Erythroblast (primary cell): ENCODE results near the gene CA5B.

ENCODE experiments used
- DNase-seq, 2 experiments: peaks; one replicate each; lab custom pipeline; 2025; lab: John Stamatoyannopoulos, UW
- GATA1 ChIP-seq: IDR thresholded peaks from 2 replicates; pipeline ENCODE4 v1.6.1; 2011; ENCODE audit warnings: low read depth, mild to moderate bottlenecking, control low read depth, low read length, moderate library complexity
- POLR2A ChIP-seq: IDR thresholded peaks from 2 replicates; pipeline ENCODE4 v1.6.1; 2011; ENCODE audit warnings: mild to moderate bottlenecking, low read length

CA5B gene

GRCh38 chrX:15761564-15762191 is 23.6 kb downstream of the CA5B start:
- TF ChIP-seq POLR2A: no peak
- no peak for TF ChIP-seq GATA1
- DNase-seq: peak; percentile 13 to 51

DNA sequence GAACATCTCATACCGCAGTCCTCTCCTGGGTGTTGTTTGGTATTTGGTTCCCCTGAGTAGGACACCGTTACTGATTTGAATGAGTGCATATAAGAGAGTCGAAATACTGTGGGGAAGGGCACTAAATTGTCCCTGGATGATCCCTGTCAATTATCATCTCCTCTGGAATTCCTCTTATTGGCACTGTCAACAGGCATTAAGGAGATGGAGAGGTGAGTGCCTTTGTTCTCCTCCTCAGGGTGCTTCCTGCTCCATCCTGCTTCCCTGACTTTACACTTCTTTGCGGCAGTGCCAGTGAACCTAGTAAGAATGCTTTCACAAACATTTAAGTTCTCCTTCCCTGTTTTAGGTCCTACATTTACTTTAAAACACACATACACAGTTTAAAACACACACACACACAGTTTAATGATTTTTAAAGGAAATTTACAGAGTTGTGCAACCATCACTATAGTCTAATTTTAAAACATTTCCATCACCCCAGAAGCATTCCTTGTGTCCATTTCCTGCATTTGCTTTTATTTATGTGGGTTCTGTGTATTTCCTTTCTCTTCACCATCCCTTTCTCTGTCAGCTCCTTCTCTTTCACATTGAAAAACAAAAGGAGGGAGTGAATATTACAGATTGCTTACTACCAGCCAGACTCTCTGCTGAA is 31.4 kb downstream of the CA5B start:
- DNase-seq: no peak
- TF ChIP-seq GATA1 (no peak), POLR2A (no peak)

DNA sequence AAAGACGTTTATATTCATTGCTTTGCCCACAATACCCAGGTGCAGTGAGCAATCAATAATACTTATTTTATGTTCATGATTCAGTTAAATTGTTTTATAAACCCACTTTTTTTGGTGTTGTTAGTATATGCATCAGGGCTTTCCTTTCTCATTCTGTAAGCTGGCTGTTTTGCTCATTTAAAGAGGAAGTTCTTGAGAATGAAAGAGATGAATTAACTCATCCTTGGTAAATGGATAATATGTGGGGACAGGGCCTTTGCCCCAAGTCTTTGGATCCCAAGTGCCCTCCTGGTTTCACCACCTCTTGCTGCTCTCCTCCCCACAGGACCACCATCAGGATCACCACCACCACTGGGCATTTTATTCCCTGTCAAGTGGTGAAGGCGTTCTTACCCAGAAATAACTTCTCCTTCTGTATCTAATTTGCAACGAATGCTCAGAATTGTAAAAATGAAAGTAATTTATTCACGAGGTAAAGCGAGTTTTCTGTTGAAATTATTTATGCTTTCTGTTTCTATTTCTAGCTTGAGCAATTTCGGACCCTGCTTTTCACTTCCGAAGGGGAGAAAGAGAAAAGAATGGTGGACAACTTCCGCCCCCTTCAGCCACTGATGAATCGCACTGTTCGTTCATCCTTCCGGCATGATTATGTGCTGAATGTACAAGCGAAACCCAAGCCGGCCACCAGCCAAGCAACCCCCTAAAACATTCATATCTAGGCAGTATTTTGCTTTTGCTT is 44.1 kb downstream of the CA5B start:
- TF ChIP-seq POLR2A: no peak
- TF ChIP-seq GATA1: no peak
- no peak for DNase-seq

GRCh38 chrX:15785176-15785750 is 47.2 kb downstream of the CA5B start:
- TF ChIP-seq POLR2A (no peak), GATA1 (no peak)
- DNase-seq: no peak

- TF ChIP-seq GATA1 (no peak), POLR2A (no peak)
- DNase-seq: no peak
Measured at GRCh38 chrX:15786915-15787314, 48.8 kb downstream of the CA5B start.

GRCh38 chrX:15789979-15790768 is 52.1 kb downstream of the CA5B start, which contains the start of gene ZRSR2:
TSS of gene ZRSR2 (plus strand) at chrX:15790484. CDS start at chrX:15790496, 12 bp downstream.
- TF ChIP-seq POLR2A (peak; percentile 67), GATA1 (no peak)
- peak; percentile 83 to 85 for DNase-seq

GRCh38 chrX:15790769-15791290 is 52.8 kb downstream of the CA5B start:
- peak in 1 of 2 experiments; percentile 28 for DNase-seq
- TF ChIP-seq POLR2A (no peak), GATA1 (no peak)

DNA sequence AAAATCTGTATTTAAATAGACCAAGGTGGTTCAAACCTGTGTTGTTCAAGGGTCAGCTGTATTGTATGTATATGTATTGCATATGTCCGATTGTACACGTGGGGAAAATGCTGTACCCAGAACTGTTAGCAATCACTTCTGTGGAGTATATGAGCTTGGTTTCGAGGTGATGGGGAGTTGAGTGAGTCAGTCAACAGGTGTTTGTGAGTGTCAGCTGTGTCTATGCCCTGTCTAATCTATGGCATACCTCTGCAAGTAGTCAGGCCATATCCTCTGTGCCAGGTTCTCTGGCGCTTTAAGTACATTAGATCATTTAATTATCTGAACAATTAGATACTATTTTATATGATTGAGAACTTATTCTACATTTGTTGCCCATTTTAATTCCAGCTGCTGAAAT is 59.6 kb downstream of the CA5B start:
- no peak for DNase-seq
- TF ChIP-seq GATA1 (no peak), POLR2A (no peak)

DNA sequence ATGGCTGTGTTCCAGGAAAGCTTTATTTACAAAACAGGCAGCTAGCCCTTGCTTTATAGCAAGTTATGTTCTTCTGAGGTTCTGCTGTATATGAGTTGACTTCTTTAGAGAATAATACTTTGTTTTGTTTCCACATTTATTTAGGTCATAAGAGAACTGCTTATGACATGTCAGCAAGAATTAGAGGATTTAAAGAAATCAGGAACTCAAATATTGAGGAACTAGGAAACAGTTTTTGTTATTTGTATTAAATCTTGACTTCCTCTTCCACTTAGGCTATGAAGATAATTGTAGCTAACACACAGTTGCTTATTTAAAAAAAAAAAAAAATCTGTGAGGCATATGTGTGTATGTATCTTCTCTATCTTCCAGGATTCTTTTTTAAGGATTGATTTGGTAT is 66.5 kb downstream of the CA5B start:
- TF ChIP-seq POLR2A: no peak
- no peak for TF ChIP-seq GATA1
- no peak for DNase-seq

DNA sequence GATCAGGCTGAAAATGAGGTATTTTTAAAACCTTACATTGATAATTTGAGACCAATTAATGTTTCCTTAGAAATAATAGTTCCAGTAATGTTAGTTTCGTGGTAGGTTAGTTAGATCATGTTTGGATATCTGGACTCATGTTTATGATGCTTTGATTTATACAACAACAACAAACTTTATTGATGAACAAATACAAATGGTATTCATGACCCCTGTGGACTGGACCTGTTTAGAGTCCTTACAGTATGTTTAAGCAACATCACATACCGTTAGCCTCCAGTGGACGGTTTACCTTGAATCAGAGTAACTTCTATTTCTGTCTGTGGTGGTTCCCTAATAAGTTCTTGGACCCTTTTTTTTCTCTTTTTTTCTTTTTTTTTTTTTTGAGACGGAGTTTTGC is 70.2 kb downstream of the CA5B start:
- TF ChIP-seq POLR2A (no peak), GATA1 (no peak)
- DNase-seq: no peak

GRCh38 chrX:15812192-15812938 is 74.3 kb downstream of the CA5B start:
- no peak for TF ChIP-seq POLR2A
- TF ChIP-seq GATA1: no peak
- no peak for DNase-seq

- DNase-seq: no peak
- TF ChIP-seq POLR2A (no peak), GATA1 (no peak)
Measured at GRCh38 chrX:15813416-15813815, 75.3 kb downstream of the CA5B start.
